Islet precursor cell (in vitro differentiated cells): ENCODE data around the gene GALNT17.

Experiments
- DNase-seq: peaks from one replicate; pipeline ENCODE4 v3.0.0-alpha.2; 2018

The GALNT17 gene

DNA sequence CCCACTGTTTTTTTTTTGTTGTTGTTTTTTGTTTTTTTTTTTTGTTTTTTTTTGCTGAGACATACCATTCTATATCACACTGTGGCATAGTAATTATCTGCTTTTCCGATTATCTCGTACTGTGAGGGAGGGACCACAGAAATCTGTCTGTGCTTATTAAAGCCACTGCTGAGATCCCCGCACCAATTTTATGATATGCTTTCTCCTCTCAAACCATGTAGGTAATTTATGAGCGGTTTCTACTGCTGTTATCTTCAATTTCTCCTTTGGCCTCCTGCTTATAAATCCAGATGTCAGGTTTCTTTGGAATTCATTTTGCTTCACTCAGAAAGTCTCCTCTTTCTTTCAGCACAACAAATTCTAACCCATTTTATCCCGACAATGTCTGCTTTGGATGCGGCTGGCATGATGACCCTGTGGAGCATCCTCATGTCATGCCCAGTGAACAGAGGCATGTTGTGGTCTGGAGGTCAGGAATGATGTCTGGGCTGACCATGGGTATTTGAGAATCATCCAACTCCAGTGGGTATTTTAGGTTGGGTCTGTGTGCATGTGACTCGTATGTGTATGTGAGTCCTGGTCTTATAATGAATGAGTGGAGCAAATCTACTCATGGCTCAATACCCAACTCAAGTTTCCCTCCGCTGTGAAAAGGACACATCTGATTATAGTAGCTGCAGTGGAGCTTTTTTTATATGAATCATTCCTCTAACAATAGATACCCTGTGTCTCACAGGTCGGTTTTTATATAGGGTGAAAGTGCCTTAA, 213.4 kb downstream of the GALNT17 start:
- DNase-seq, result no peak

DNA sequence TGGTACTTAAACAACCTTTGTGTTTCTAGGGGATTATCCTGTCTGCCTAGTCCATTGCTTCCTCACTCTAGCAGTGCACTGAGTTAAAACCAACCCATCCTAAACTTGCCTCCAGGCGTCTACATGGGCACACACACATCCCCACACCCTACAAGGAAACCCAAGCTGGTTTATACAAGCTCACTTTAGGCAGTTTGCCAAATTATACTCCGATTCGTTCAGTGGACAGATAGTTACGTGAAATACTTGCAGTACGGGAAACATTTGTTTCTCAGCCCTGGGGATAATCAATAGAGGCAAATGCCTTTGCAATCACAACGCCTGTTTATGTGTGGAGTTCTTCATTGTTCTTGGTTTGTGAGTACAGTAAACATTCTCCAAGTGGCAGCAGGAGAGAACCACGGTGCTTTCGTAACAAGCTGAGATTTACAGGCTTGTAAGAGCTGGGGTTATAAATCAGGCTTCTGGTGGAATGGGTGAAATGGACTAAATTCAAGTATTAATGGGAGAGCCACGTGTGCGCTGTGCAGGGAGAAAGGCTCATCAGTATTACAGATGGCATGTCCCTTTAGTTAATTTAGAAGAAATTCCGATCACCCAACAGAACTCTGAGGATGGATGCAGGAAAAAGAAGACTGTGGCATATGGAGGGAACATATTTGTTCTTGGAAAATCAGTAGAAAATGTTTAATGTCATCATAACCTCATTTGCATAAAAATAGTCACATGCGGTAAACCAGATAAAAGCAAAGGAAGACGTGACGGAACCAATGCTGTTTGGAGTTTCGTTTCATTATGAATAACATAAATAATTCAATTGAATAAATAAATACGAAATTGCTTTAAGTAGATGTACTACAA, 217.1 kb downstream of the GALNT17 start:
- DNase-seq, result peak; percentile 63

DNA sequence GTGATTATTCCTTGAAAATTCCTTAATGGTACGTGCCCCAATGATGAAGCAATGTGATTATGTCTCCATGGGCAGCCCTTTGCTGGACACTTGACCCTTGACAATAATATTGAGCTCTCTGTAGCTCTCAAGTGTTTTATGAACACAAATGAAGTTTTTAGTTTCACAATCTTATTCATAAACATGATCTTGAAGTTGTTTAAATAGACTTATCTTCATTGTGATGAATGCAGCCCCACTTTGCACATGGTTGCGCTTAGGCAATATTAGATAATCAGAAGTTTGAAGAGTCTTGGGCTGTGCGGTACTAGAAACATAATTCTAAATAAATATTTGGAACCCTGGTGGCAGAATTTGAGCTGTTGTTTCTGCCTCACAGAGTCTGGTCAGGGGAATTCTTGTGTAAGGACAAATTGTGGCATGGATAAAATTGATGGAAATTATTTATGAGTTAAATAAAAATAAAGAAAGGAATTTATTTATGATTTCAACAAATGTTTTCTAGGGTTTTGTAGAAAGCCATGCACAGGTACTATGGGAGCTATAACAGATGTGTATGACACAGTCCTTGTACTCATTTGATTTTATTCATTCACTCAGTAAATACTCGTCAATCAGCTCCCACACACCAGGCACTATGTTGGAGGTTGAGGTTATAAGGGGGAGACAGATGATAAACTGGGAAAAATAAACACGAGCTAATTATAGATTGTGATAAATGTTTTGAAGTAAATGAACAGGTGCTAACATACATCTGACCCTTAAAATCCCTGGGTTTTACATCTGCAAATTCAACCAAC, 217.9 kb downstream of the GALNT17 start:
- DNase-seq, result peak; percentile 6

- peak; percentile 39 for DNase-seq
Measured at GRCh38 chr7:71350680-71351079, 218.7 kb downstream of the GALNT17 start.

- DNase-seq, result no peak
Measured at GRCh38 chr7:71354716-71355115, 222.8 kb downstream of the GALNT17 start.

GRCh38 chr7:71361451-71362032, 229.6 kb downstream of the GALNT17 start:
- DNase-seq, result peak; percentile 14

DNA sequence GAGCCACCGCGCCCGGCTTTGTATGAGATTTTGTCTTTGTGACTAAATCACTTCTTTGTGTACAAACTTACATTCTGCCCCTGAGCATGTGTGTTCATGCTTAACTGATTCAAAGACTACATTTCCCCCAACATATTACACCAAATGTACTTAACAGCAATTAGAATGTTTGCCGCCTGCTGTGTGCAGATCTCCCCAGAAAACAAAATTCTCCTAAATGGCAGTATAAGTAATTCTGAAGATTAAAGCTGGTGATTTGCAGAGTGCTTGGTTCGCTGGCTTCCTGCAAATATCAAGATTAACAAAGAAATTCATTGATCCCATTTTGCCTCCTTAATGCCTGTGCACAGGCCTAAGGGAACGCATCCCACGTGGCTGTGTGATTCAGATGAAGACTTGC, 230.3 kb downstream of the GALNT17 start:
- DNase-seq, result no peak

GRCh38 chr7:71363223-71363622, 231.3 kb downstream of the GALNT17 start:
- DNase-seq, result no peak

DNA sequence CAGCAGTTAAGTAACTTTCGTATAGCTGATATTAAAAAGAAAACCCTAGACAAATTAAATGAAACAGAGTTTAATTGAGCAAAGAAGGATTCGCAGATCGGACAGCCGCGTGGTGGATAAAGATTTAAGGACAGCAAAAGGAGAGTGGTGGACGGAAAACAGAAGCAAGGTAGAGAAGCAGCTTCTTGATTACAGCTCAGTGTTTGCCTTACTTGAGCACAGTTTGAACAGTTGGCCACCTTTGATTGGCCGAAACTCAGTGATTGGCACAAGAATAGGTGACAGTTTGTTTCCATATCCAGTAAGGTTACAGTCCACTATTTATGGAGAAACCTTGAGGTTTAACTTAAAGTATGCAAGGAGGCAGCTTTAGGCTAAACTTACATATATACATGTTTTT, 231.7 kb downstream of the GALNT17 start:
- DNase-seq, result no peak

GRCh38 chr7:71364551-71364950, 232.6 kb downstream of the GALNT17 start:
- DNase-seq, result no peak

- peak; percentile 3 for DNase-seq
Measured at GRCh38 chr7:71372991-71373390, 241.0 kb downstream of the GALNT17 start.

DNA sequence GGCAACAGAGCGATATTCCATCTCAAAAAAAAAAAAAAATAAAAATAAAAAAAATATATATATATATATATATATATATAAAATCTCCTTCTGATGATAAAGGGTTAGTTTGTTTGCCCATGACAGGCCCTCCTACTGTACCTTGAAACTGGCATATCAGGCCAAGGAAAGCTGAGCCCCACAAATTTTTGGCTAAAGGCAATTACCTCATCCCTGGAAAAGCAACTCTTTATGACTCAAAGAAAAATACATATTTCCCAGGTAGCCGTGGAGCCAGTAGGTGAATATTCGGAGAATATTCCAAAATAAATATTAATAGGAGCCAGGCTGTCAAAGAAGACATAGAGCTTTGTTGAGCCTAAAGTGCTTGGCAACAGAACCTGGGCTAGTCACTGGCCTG, 245.1 kb downstream of the GALNT17 start:
- no peak for DNase-seq

- DNase-seq, result no peak
Measured at GRCh38 chr7:71377469-71377868, 245.5 kb downstream of the GALNT17 start.

DNA sequence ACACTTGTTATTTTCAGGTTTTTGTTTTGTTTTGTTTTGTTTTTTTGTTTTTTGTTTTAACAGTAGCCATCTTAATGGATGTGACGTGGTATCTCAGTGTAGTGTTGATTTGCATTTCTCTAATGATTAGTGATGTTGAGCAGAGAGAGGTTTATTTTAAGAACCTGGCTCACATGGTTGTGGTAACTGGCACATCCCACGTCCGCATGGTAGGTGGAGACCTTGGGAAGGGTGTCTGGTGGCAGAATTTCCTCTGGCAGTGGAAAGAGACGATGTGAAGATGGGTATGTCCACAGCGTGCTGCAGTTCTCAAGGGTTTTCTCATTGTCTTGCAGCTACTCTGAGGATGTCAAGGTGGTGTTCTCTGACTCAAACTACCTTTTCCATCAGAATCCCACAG, 252.2 kb downstream of the GALNT17 start:
- DNase-seq, result peak; percentile 16

DNA sequence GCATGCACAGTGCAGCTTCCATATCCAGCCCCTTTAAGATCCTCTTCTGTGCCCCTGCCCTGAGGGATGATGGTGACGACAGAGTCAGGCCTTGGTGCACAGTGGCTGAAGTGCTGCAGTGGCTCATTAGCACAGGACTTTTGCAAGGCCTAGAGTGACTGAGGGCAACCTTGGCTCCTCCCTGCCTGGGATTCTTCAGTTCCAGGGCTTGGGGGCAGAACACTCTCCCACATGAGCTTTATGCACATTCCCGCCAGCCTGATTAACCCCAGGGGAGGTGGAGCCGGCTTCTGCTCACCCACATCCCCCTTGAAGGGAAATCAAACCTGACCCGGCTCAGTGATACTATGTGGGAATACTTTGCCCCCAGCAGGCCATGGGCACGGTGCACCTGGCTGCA, 253.4 kb downstream of the GALNT17 start:
- DNase-seq, result peak; percentile 50

DNA sequence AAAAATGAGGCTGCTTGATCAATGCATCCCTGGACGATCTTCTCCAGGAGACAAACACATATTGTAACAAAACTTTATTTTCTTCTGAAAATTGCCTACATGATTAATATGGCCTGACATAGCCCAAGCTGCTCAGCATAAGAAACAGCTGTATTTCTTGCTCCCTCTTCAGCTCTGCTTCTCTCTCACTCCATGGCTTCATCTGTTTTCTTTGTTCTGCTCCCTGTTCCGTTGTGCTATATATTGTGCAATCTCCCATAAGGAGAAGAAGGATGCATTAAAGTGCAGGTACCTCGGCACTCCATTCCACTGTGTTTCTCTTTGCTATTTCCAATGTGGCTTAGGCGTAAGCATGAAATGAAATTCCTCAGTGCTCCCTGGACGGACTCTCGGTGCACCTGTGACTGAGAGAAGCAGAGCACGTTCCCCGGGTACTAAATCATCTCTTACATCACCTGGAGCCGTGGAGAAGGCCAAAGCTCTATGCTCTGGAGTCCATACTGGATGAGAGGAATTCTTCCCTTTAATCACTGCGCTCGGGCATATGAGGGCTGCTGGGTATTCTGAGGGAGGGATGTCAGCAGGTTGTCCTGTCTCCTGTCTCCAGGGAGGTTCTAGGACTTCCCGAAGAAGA, 254.3 kb downstream of the GALNT17 start:
- DNase-seq, result no peak

DNA sequence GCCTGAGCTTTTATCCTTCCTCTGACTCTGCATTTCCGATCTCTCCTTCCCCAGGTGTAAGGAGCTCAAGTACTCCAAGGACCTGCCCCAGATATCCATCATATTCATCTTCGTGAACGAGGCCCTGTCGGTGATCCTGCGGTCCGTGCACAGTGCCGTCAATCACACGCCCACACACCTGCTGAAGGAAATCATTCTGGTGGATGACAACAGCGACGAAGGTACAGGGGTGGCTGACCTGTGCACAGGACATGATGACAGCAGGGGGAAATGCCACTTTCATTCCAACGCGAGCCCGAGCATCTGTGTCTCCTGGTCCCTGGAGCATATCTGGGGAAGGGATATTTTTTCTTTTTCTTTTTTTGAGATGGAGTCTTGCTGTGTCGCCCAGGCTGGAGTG, 256.2 kb downstream of the GALNT17 start:
- DNase-seq, result no peak

DNA sequence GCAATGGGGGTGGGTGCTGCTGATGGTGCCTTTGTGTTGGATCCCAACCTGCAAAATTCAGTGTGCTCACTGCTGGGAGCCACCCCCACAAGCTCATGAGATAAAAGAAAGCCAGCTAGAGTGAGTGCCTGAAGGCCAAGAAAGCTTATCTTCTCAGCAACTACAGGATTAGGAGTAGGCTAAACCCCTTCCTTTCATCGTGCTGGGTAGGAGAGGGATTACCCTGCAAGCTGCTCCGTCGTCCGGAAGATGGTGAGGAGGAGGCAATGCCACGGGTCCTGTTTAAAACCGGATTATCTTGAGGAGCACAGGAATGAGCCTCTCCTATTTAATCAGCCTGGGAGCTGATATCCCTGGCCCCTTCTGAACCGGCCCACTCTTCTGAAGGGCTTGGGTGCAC, 258.0 kb downstream of the GALNT17 start:
- no peak for DNase-seq

GRCh38 chr7:71393661-71394060, 261.7 kb downstream of the GALNT17 start:
- peak; percentile 15 for DNase-seq

- peak; percentile 11 for DNase-seq
Measured at GRCh38 chr7:71402684-71403083, 270.7 kb downstream of the GALNT17 start.

DNA sequence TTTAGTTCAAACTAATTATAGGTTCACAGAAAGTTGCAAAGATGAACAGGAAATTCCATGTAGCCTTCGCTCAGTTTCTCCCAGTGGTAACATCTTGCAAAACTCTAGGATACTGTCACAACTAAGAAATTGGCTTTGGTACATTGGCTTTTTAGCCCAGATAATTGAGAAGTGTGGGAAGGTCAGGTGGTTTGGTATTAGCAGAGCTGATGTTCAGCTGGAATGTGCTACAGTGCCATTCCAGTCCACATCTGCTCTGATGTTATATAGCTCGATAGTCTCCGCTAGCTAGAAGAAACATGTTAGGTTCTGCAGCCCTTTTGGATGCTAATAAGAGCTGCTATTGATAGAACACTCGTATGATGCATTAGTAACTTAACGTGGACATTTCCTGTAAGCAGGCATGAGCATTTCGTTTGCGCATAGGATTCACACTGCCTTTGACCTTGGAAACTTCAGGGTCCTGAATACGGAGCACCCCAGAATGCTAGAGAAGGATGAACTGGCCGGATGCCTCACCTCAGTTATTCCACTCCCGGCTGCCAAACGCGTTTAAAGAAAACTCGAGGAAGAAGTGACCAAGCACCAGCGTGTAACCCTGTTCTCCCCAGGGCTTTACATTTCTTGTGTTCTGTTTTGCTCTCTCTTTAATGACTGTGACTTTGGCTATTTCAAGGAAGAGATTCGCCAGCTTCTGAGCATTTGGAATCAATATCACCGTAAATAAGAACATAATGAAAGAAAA, 271.4 kb downstream of the GALNT17 start:
- DNase-seq, result no peak
